AG09319 (cell line): ENCODE data around the gene STX8.

Source experiments
- DNase-seq: peaks from one replicate; pipeline ENCODE4 v3.0.0-alpha.2; 2010; ENCODE audit warnings: low read depth; ENCODE audit errors: extremely low read depth
- CTCF ChIP-seq: IDR thresholded peaks from 2 replicates; pipeline ENCODE4 v1.5.1; 2011; ENCODE audit warnings: low read depth, mild to moderate bottlenecking, inconsistent platforms, low read length, moderate library complexity

Gene STX8

GRCh38 chr17:9315360-9315759 is 260.3 kb downstream of the STX8 start:
- DNase-seq, result no peak
- TF ChIP-seq CTCF, result no peak

- no peak for TF ChIP-seq CTCF
- no peak for DNase-seq
These were observed 262.3 kb downstream of the STX8 start for GRCh38 chr17:9313346-9313745.

GRCh38 chr17:9309216-9309615 is 266.4 kb downstream of the STX8 start:
- TF ChIP-seq CTCF, result no peak
- no peak for DNase-seq

GRCh38 chr17:9308069-9308468 is 267.6 kb downstream of the STX8 start:
- TF ChIP-seq CTCF, result no peak
- no peak for DNase-seq

GRCh38 chr17:9307313-9307998 is 268.2 kb downstream of the STX8 start:
- DNase-seq, result no peak
- TF ChIP-seq CTCF, result no peak

GRCh38 chr17:9306086-9306485 is 269.5 kb downstream of the STX8 start:
- DNase-seq, result no peak
- no peak for TF ChIP-seq CTCF

GRCh38 chr17:9299695-9300094 is 275.9 kb downstream of the STX8 start:
- DNase-seq, result no peak
- TF ChIP-seq CTCF, result no peak
